Astrocyte (in vitro differentiated cells and primary cell): ENCODE measurements around the gene FHIT. TPM values are rescaled to one million over a fixed set of nuclear protein-coding genes. Genes with fewer than 3 reads are reported as not detected.

Experiments
- DNase-seq: peaks from one replicate; pipeline ENCODE4 v3.0.0-alpha.2; 2010; ENCODE audit warnings: low read depth
- FAIRE-seq: peaks from 2 replicates; lab custom pipeline; 2011; peaks lifted over from hg19 to GRCh38; lab: Jason Lieb, UNC
- H2AFZ ChIP-seq: 2 replicates; pipeline ENCODE4 v1.6.0; 2012; ENCODE audit warnings: low read depth, low read length, inconsistent platforms
- H3K27ac ChIP-seq: 2 replicates; pipeline ENCODE4 v1.5.1; 2011; ENCODE audit warnings: low read depth, low read length, inconsistent platforms
- H3K27me3 ChIP-seq: 2 replicates; pipeline ENCODE4 v1.6.0; 2011; ENCODE audit warnings: low read length, inconsistent platforms; ENCODE audit not compliant: insufficient read depth
- H3K36me3 ChIP-seq: 2 replicates; pipeline ENCODE4 v1.5.1; 2011; ENCODE audit warnings: low read length, inconsistent platforms; ENCODE audit not compliant: insufficient read depth
- H3K4me1 ChIP-seq: 2 replicates; pipeline ENCODE4 v1.5.1; 2011; ENCODE audit warnings: low read length, inconsistent platforms; ENCODE audit not compliant: insufficient read depth
- H3K4me2 ChIP-seq: 2 replicates; pipeline ENCODE4 v1.6.0; 2012; ENCODE audit warnings: low read length, inconsistent platforms
- H3K4me3 ChIP-seq: 2 replicates; pipeline ENCODE4 v1.5.1; 2011; ENCODE audit warnings: low read depth, mild to moderate bottlenecking, low read length, inconsistent platforms; ENCODE audit not compliant: insufficient read depth
- H3K79me2 ChIP-seq: 2 replicates; pipeline ENCODE4 v1.6.0; 2012; ENCODE audit warnings: mild to moderate bottlenecking, low read length, inconsistent platforms; ENCODE audit not compliant: insufficient read depth
- H3K9ac ChIP-seq: 2 replicates; pipeline ENCODE4 v1.6.0; 2012; ENCODE audit warnings: mild to moderate bottlenecking, low read length, inconsistent platforms
- H3K9me3 ChIP-seq: 2 replicates; pipeline ENCODE4 v1.5.1; 2012; ENCODE audit warnings: low read depth, mild to moderate bottlenecking, low read length, inconsistent platforms; ENCODE audit not compliant: insufficient read depth
- H4K20me1 ChIP-seq: 2 replicates; pipeline ENCODE4 v1.6.0; 2012; ENCODE audit warnings: low read length, inconsistent platforms; ENCODE audit not compliant: insufficient read depth
- H3K27ac Mint-ChIP-seq: one replicate; pipeline ENCODE4 v1.8.0; 2021; ENCODE audit warnings: mild to moderate bottlenecking, mixed read lengths; ENCODE audit not compliant: unreplicated experiment
- H3K27me3 Mint-ChIP-seq: one replicate; pipeline ENCODE4 v1.8.0; 2021; ENCODE audit warnings: low read depth, mixed read lengths; ENCODE audit not compliant: unreplicated experiment
- H3K36me3 Mint-ChIP-seq: one replicate; pipeline ENCODE4 v1.8.0; 2021; ENCODE audit warnings: low read depth, mixed read lengths; ENCODE audit not compliant: unreplicated experiment
- H3K4me1 Mint-ChIP-seq: one replicate; pipeline ENCODE4 v1.8.0; 2021; ENCODE audit warnings: low read depth, mixed read lengths; ENCODE audit not compliant: unreplicated experiment
- H3K4me3 Mint-ChIP-seq: one replicate; pipeline ENCODE4 v1.8.0; 2021; ENCODE audit warnings: mild to moderate bottlenecking, moderate library complexity, mixed read lengths; ENCODE audit not compliant: unreplicated experiment
- H3K9me3 Mint-ChIP-seq: one replicate; pipeline ENCODE4 v1.8.0; 2021; ENCODE audit warnings: mild to moderate bottlenecking, mixed read lengths; ENCODE audit not compliant: unreplicated experiment
- CTCF ChIP-seq: IDR thresholded peaks from 2 replicates; pipeline ENCODE4 v1.5.1; 2011; ENCODE audit warnings: low read depth, mild to moderate bottlenecking, inconsistent platforms, low read length, moderate library complexity; ENCODE audit not compliant: insufficient read depth
- EZH2 ChIP-seq: IDR thresholded peaks from 2 replicates; pipeline ENCODE4 v1.6.1; 2012; ENCODE audit warnings: mild to moderate bottlenecking, low read length, inconsistent platforms; ENCODE audit not compliant: insufficient read depth
- total RNA-seq: library from RNA; stranded (reverse); gene quantifications from 2 replicates; pipeline ENCODE4 v1.2.1, GENCODE V29; 2021

The FHIT gene
- total RNA-seq, 1 donor from 2014 or later, result 6.7 TPM

- Histone ChIP-seq H3K4me3 (no peak overlapping the region), H3K27ac (no peak overlapping the region), H2AFZ (no peak overlapping the region), H3K9ac (no peak overlapping the region), H3K27me3 (no peaks in the 10 kb centered on the region), H3K4me1 (no peaks in the 10 kb centered on the region), H3K4me2 (no peak overlapping the region), H3K36me3 (no peaks in the 10 kb centered on the region), H4K20me1 (no peaks in the 10 kb centered on the region), H3K79me2 (no peaks in the 10 kb centered on the region), H3K9me3 (no peaks in the 10 kb centered on the region)
- no peak overlapping the region for H3K27ac Mint-ChIP-seq
- no peak for TF ChIP-seq CTCF
- no peak for TF ChIP-seq EZH2
- H3K4me3 Mint-ChIP-seq, result no peak overlapping the region
- no peaks in the 10 kb centered on the region for H3K27me3 Mint-ChIP-seq
- FAIRE-seq, result no peak
- H3K4me1 Mint-ChIP-seq, result no peaks in the 10 kb centered on the region
- peaks cover 11% of the 10 kb centered on the region for H3K9me3 Mint-ChIP-seq
- no peaks in the 10 kb centered on the region for H3K36me3 Mint-ChIP-seq
- DNase-seq, result no peak
Observed at GRCh38 chr3:61162965-61163364, 88.3 kb downstream of the FHIT start.

- Histone ChIP-seq H3K4me1 (no peaks in the 10 kb centered on the region), H3K9me3 (no peaks in the 10 kb centered on the region), H3K36me3 (no peaks in the 10 kb centered on the region), H3K9ac (no peak overlapping the region), H4K20me1 (no peaks in the 10 kb centered on the region), H3K4me2 (no peak overlapping the region), H3K79me2 (no peaks in the 10 kb centered on the region), H3K27me3 (no peaks in the 10 kb centered on the region), H3K27ac (no peak overlapping the region), H3K4me3 (no peak overlapping the region), H2AFZ (no peak overlapping the region)
- Mint-ChIP-seq H3K9me3 (peaks cover 3% of the 10 kb centered on the region), H3K4me3 (no peak overlapping the region), H3K4me1 (no peaks in the 10 kb centered on the region), H3K27ac (no peak overlapping the region), H3K36me3 (no peaks in the 10 kb centered on the region), H3K27me3 (no peaks in the 10 kb centered on the region)
- TF ChIP-seq EZH2, result no peak
- no peak for TF ChIP-seq CTCF
- no peak for FAIRE-seq
- DNase-seq, result no peak
Observed at GRCh38 chr3:61158667-61159066, 92.6 kb downstream of the FHIT start.

DNA sequence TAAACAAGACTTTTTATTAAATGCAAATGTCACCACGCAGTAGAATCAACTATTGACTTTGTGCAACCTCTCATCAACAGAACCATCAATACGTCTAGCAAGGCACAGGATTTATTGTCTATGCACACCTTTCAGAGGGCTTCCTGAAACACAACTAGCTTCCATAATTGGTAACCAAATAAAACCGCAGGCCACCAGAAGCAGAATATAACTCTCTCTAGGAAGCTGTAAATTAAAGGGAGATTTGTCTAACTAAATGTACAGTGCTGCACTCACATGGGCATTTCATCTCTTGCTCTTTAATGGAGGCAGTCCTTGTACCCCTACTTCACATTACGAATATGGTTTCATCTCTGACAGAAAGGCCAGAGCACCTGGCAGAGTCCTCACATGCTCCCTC is 93.0 kb downstream of the FHIT start:
- H3K79me2 ChIP-seq, result no peaks in the 10 kb centered on the region
- Mint-ChIP-seq H3K4me1 (no peaks in the 10 kb centered on the region), H3K27me3 (no peaks in the 10 kb centered on the region), H3K4me3 (no peak overlapping the region), H3K27ac (no peak overlapping the region), H3K36me3 (no peaks in the 10 kb centered on the region), H3K9me3 (peaks cover 3% of the 10 kb centered on the region)
- FAIRE-seq (no peak), DNase-seq (no peak)
- no peak overlapping the region for H3K4me2 ChIP-seq
- no peaks in the 10 kb centered on the region for H4K20me1 ChIP-seq
- TF ChIP-seq EZH2, result no peak
- TF ChIP-seq CTCF, result no peak
- no peak overlapping the region for H3K4me3 ChIP-seq
- no peaks in the 10 kb centered on the region for H3K9me3 ChIP-seq
- H3K9ac ChIP-seq, result no peak overlapping the region
- no peaks in the 10 kb centered on the region for H3K36me3 ChIP-seq
- H2AFZ ChIP-seq, result no peak overlapping the region
- H3K27ac ChIP-seq, result no peak overlapping the region
- no peaks in the 10 kb centered on the region for H3K4me1 ChIP-seq
- H3K27me3 ChIP-seq, result no peaks in the 10 kb centered on the region
